ENCODE results near the gene POU3F3. TPM values are rescaled to one million over a fixed set of nuclear protein-coding genes. Genes with fewer than 3 reads are reported as not detected.

POU3F3 gene
- total RNA-seq, 2 experiments from 2014 or later: not detected

GRCh38 chr2:104902317-104902716 lies 48.4 kb downstream of the POU3F3 start:
- Mint-ChIP-seq H3K9me3 (ENCODE audit: low read depth) (no peaks in the 10 kb centered on the region), H3K4me1 (no peaks in the 10 kb centered on the region), H3K36me3 (no peaks in the 10 kb centered on the region), H3K27me3 (peaks cover 5% of the 10 kb centered on the region), H3K4me3 (no peak overlapping the region), H3K27ac (no peak overlapping the region)
- ATAC-seq (no peak), DNase-seq (no peak)
- CTCF ChIA-PET: no interaction called here

Other genes with a start within 250 kb of the POU3F3 start
- 10 to 100 TPM; 24.5 to 30.8 TPM for gene MRPS9, start 184.0 kb downstream of the POU3F3 start, total RNA-seq

All from activated CD8-positive, alpha-beta memory T cell treated with anti-CD3 and anti-CD28 coated beads, Interleukin-2, amount 10 ng/mL, durations not matched to agents 7 days and 5 days (primary cell).